Ureter (tissue), 1 donor: ENCODE measurements around the gene MLLT3. TPM values are rescaled to one million over a fixed set of nuclear protein-coding genes. Genes with fewer than 3 reads are reported as not detected.

Source experiments
- DNase-seq: peaks from one replicate; pipeline ENCODE4 v3.0.0-alpha.2; 2020; ENCODE audit warnings: low spot score
- total RNA-seq: library from RNA; stranded (reverse); gene quantifications from one replicate; pipeline ENCODE4 v1.2.4, GENCODE V29; 2023
- donor health status: DM: yes; HTN: yes; CAD: no.

MLLT3 gene
- total RNA-seq, 1 donor from 2014 or later, result 26.8 TPM

DNA sequence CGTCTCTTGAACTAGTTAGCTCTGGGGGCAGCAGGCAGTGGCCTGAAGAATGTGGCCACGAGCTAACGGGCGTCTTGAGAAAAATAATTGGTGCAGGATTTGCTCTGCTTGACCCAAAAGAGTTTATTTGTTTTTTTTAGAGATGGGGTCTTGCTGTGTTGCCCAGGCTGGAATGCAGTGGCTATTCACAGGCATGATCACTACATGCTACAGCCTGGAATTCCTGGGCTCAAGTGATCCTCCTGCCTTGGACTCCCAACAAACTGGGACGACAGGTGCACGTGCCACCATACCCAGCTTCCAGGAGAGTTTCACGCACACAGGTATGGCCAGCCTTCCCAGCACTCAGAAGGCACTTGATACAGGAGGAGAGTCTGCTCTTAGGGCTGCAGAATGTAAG lies 203.8 kb downstream of the MLLT3 start:
- no peak for DNase-seq

GRCh38 chr9:20417373-20418080 lies 204.8 kb downstream of the MLLT3 start:
- no peak for DNase-seq

DNA sequence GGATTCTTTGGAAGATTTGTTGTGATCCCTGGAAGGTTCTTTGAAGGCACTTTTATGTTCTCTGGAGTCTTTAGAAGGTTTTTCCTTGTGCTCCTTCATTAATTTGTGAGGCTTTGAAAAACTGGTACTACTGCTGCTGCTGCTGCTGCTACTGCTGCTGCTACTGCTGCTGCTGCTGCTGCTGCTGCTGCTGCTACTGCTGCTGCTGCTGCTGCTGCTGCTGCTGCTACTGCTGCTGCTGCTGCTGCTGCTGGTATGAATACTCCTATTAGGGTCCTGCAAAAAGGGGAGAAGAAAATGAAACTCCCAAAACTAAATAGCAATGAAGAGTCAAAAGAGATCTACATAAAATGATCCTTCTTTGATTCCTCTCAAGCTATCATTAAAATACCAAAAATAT lies 208.1 kb downstream of the MLLT3 start:
- DNase-seq, result no peak

- no peak for DNase-seq
These were observed 212.8 kb downstream of the MLLT3 start for GRCh38 chr9:20409321-20410092.

- no peak for DNase-seq
These were observed 213.8 kb downstream of the MLLT3 start for GRCh38 chr9:20408513-20408912.

DNA sequence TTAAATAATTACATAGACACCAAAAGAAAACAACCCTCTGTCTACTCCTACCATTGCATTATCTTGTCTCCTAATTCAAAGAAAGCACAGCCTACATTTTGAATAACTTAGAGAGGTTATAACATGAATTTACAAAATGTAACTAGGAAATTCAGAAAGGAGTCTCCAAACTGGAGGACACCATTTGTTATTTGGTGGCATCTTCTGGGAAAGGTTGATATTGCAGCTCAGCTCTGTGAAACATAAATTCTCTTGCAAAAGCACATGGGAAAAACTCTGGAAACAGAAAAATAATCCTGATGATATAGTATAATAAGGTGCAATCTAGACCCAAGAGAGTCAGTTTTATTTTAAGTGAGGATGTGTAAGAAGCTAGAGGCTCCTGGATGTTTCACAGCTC lies 215.3 kb downstream of the MLLT3 start:
- no peak for DNase-seq

DNA sequence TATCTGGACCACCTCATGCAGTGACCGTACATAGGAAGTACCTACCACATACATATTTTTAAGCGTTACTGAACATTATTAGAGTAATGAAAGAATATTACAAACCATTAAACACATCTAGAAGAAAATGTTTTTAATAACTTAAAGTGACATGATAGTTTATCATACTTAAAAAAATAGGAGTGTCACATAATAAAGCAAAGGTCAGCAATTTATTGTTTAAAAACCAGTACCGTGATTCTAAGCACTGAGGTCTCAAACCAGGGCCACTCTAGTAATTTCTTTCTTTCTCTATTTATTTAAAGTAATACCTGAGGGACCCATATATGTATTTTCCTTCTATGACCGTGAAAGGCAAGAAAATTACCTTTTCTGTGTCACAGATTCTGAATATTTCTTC lies 216.0 kb downstream of the MLLT3 start:
- DNase-seq, result no peak

- DNase-seq, result no peak
These were observed 216.7 kb downstream of the MLLT3 start for GRCh38 chr9:20405616-20406015.

GRCh38 chr9:20405078-20405477 lies 217.2 kb downstream of the MLLT3 start:
- DNase-seq, result no peak

- DNase-seq, result no peak
These were observed 218.0 kb downstream of the MLLT3 start for GRCh38 chr9:20404192-20404813.

- DNase-seq, result no peak
These were observed 219.0 kb downstream of the MLLT3 start for GRCh38 chr9:20403346-20403745.

DNA sequence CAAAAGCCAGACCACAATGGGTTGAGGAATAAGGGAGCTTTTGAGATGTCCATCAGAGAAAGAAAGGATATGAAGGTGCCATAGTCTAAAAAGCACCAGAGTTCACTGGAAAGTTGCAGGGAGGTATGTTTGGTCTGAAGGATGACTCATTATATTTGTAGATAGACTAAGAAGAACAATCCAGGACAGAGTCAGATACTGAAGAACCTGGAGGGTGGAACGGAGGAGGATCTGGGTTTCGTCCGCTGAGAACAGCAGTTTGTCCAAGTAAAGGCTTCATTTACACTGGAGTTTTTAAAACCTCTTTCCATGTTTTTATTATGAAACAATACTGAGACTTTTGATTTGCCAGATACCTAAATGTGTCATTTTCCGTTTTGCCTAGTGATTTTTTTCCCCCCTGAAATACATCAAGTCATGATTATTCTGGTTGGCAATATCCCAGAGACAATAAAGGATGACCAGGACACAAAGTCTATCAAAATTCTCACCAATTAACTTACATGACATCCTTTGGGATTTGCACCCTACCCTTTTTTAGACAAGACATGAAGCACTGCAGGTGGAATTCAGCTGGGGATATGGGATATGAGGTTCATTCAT lies 219.9 kb downstream of the MLLT3 start:
- no peak for DNase-seq

DNA sequence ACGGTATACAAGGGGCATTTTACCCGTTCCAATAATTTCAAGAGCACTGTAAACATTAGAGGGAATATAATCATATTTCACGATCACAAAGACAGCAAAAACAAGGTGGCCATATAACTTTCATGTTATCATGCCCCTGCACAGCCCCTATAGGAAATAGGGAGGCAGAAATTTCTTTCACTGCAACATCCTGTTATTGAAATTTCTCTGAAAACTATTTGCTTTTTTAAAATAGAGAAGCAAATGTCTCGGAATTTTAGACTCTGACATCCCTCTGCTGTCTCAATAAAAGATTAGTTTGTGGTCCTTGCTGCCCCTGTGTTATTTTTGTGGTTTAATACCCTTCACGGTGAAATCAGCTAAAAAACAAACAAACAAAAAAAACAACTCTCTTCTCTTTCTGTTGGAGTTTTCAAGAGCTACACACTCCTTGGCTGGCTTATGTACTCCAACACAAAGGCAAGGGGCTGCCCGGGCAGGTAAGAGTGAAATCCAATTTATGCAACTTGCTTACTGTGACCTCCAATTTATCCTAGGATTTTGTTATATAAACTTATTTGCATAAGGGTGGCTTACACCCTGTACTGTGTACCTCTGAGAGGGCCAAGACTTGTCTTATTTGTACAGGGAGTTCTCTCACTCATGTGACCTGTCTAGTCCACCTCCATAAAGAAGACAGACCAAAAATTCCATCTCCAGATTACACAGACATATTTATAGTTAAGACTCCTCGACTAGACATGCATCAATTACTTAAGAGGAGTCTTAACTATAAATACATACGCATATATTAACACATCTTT lies 223.6 kb downstream of the MLLT3 start:
- no peak for DNase-seq

DNA sequence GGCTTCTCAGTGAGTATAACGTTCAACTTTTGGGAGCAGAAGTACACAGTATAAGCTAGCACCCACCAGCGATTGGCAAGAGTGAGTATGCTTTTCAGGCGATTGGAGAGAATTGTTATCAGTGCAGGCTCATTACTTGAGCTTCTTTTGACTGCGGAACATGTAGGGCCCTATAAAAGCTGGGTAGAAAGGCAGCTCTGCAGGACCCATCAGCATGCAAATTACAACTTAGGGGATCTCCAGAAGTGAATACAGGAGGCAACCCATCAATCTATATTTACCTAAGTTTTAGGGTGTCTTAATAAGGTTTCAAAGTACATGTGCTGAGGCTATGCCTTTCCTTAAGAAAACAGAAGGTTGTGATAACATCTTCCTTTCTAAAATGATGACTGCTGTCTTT lies 225.0 kb downstream of the MLLT3 start:
- DNase-seq, result no peak

DNA sequence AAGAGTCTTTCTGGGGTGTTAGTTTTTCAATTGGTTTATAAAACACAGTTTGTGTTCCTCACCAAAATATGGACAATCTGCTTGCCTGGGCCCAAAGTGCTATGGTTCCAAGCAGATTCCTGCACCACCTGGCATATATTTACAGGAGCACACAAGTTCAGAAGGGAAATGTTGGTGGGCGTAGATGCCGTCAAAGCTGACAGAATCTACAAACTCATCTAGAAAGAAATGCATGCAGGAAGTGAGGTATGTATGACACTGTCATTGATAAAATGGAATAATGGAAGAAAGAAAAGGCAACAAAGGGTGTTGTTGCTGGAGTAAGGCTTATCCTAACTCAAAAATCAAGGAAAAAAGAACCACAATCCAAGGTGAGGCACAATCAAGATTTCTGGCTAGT lies 225.8 kb downstream of the MLLT3 start:
- no peak for DNase-seq

- DNase-seq, result no peak
These were observed 226.6 kb downstream of the MLLT3 start for GRCh38 chr9:20395651-20396050.

GRCh38 chr9:20394969-20395368 lies 227.3 kb downstream of the MLLT3 start:
- DNase-seq, result no peak

DNA sequence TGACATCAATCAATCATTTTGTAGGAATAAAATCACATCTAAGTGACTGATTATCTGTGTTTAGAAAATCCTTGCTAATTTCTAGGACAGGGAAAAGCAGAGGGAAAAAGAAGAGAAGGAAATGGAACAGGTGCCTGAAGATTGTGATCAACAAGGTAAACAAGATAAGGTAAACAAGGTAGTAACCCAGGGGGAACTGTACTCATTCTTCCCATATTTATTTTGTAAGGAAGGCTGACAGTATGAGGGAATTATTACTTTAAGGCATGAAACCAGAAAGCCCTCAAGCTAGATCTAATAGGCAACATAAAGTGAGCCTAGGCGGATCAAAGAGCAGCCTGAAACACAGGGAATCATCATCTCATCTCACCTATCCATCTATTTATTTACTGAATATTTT lies 231.1 kb downstream of the MLLT3 start:
- DNase-seq, result no peak

- DNase-seq, result no peak
These were observed 231.9 kb downstream of the MLLT3 start for GRCh38 chr9:20390400-20390799.

DNA sequence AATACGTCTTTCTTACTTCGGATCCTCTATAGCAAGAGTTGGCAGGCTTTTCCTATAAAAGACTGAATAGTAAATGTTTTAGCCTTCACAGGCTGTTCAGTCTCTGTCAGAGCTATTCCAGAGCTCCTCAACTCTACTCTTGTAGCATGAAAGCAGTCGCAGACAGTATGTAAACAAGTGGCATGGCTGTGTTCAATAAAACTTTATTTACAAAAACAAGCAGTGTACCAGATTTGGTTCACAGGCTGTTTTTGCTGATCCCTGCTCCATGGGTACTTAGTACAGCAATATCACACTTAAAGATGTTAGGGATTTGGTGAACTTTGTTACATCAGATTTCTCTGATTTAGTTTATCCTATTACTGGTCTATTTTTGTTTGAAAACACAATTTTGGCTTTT lies 235.2 kb downstream of the MLLT3 start:
- DNase-seq, result no peak

- DNase-seq, result no peak
These were observed 237.7 kb downstream of the MLLT3 start for GRCh38 chr9:20384642-20385041.
